Endothelial cell of umbilical vein (primary cell): ENCODE measurements around the gene BID. TPM values are rescaled to one million over a fixed set of nuclear protein-coding genes. Genes with fewer than 3 reads are reported as not detected.

Source experiments
- BruUV-seq: library from RNA; stranded (reverse); fragments of 400-500 nt; replicated peaks from 2 replicates; lab custom pipeline; 2021; lab: Mats Ljungman, UMichigan
- CTCF ChIA-PET: fragments of 300-600, 350-600 bp; sonication (Branson Sonifier 250); formaldehyde crosslinking; loops from one replicate; lab custom pipeline; 2021; ENCODE audit warnings: antibody characterized with exemption, inconsistent platforms; lab: Charles Lee
- POLR2A ChIA-PET: fragments of 300-600, 350-600 bp; sonication (Branson Sonifier 250); formaldehyde crosslinking; loops from one replicate; lab custom pipeline; 2021; ENCODE audit warnings: antibody characterized with exemption, inconsistent platforms; lab: Charles Lee
- DNase-seq: peaks from one replicate; pipeline ENCODE4 v3.0.0-alpha.2; 2011; ENCODE audit warnings: low read depth, low spot score
- FAIRE-seq: peaks from 2 replicates; lab custom pipeline; 2011; peaks lifted over from hg19 to GRCh38; lab: Jason Lieb, UNC
- H2AFZ ChIP-seq: 2 replicates; pipeline ENCODE4 v1.6.0; 2012; ENCODE audit warnings: low read depth, low read length, control low read depth, inconsistent platforms
- H3K27ac ChIP-seq: 2 replicates; pipeline ENCODE4 v1.5.1; 2011; ENCODE audit warnings: low read depth, mild to moderate bottlenecking, control low read depth, low read length, moderate library complexity; ENCODE audit not compliant: insufficient read depth
- H3K27me3 ChIP-seq, 2 experiments: 2 replicates each; pipeline versions ENCODE4 v1.6.0 to v1.6.1; 2011; ENCODE audit warnings: low read length in 2 of 2, mixed read lengths in 1 of 2; ENCODE audit not compliant: control insufficient read depth in 2 of 2, insufficient read depth in 2 of 2
- H3K36me3 ChIP-seq, 2 experiments: 2 replicates in 1 of 2; 3 replicates in 1 of 2; pipeline ENCODE4 v1.5.1; 2011; ENCODE audit warnings: low read length in 2 of 2, mild to moderate bottlenecking in 1 of 2, moderate library complexity in 1 of 2; ENCODE audit not compliant: control insufficient read depth in 2 of 2, insufficient read depth in 2 of 2; ENCODE audit errors: extremely low read depth in 1 of 2
- H3K4me1 ChIP-seq: 3 replicates; pipeline ENCODE4 v1.5.1; 2011; ENCODE audit warnings: mild to moderate bottlenecking, low read length; ENCODE audit not compliant: control insufficient read depth, insufficient read depth; ENCODE audit errors: extremely low read depth
- H3K4me2 ChIP-seq: 2 replicates; pipeline ENCODE4 v1.6.1; 2011; ENCODE audit warnings: low read length, control low read depth, mixed read lengths; ENCODE audit not compliant: insufficient read depth
- H3K4me3 ChIP-seq, 3 experiments: fragments of 200-600 bp in 1 of 3; sonication (generic), shearing (Covaris generic) in 1 of 3; replicated peaks in 1 of 3; 2 replicates each; pipeline ENCODE4 v1.5.1; 2011 to 2016; ENCODE audit warnings: control low read depth in 3 of 3, low read length in 3 of 3, mild to moderate bottlenecking in 2 of 3, inconsistent platforms in 1 of 3, low read depth in 1 of 3, moderate library complexity in 1 of 3; ENCODE audit not compliant: insufficient read depth in 1 of 3
- H3K79me2 ChIP-seq: 2 replicates; pipeline ENCODE4 v1.6.0; 2012; ENCODE audit warnings: low read length, inconsistent platforms; ENCODE audit not compliant: control insufficient read depth, insufficient read depth
- H3K9ac ChIP-seq: replicated peaks from 2 replicates; pipeline ENCODE3; 2011; ENCODE audit warnings: low read length, control low read depth; ENCODE audit not compliant: insufficient read depth; ENCODE audit errors: extremely low read depth
- H3K9me1 ChIP-seq: replicated peaks from 3 replicates; pipeline ENCODE4 v1.6.0; 2011; ENCODE audit warnings: mild to moderate bottlenecking, low read length; ENCODE audit not compliant: control insufficient read depth, insufficient read depth; ENCODE audit errors: extremely low read depth
- H3K9me3 ChIP-seq: replicated peaks from 2 replicates; pipeline ENCODE4 v1.5.1; 2012; ENCODE audit warnings: low read length, inconsistent platforms; ENCODE audit not compliant: control insufficient read depth, insufficient read depth
- H4K20me1 ChIP-seq: replicated peaks from 2 replicates; pipeline ENCODE3; 2011; ENCODE audit warnings: mild to moderate bottlenecking, low read length; ENCODE audit not compliant: control insufficient read depth, insufficient read depth; ENCODE audit errors: extremely low read depth
- FOS ChIP-seq: IDR thresholded peaks from 2 replicates; pipeline ENCODE4 v1.6.1; 2011; ENCODE audit warnings: mild to moderate bottlenecking, low read length, moderate library complexity, borderline replicate concordance; ENCODE audit not compliant: insufficient read depth
- JUN ChIP-seq: IDR thresholded peaks from 2 replicates; pipeline ENCODE4 v1.6.1; 2011; ENCODE audit warnings: borderline replicate concordance, low read depth; ENCODE audit not compliant: insufficient read length, insufficient read depth
- MYC ChIP-seq: IDR thresholded peaks from one replicate; pipeline ENCODE4 v1.6.1; 2011; ENCODE audit warnings: mild to moderate bottlenecking, low read depth, low read length
- dilution Hi-C: fragments of 300-500 bp; cut with MboI; formaldehyde crosslinking; loops from one replicate; pipeline ENCODE4 v1.15.0; 2019; ENCODE audit warnings: low sequenced_read_pairs; ENCODE audit not compliant: extremely low pct_ligation_motif_present
- intact Hi-C: fragments of 100-400 bp; cut with micrococcal nuclease; formaldehyde crosslinking; loops from one replicate; pipeline ENCODE4 v1.10.0; 2022
- polyA plus RNA-seq, 4 experiments: library from polyadenylated mRNA; depleted of rRNA in 3 of 4; stranded (reverse) in 3 of 4; unstranded in 1 of 4; fragments of >200 nt; gene quantifications; 2 replicates each; pipeline versions ENCODE4 v1.2.1 to v1.2.3, GENCODE V29; 2011 to 2012; ENCODE audit warnings: missing spikeins in 1 of 4
- total RNA-seq: library from RNA; stranded (reverse); gene quantifications from 2 replicates; pipeline ENCODE4 v1.2.3, GENCODE V29; 2021
- TF ChIP-seq, protein P1 (sequence below), 2 donors: IDR thresholded peaks; 1 replicate in 1 of 2; 2 replicates in 1 of 2; pipeline ENCODE4 v1.5.1; 2011; ENCODE audit warnings: low read length in 2 of 2, mild to moderate bottlenecking in 2 of 2, moderate library complexity in 2 of 2, control low read depth in 1 of 2, inconsistent platforms in 1 of 2, low read depth in 1 of 2; ENCODE audit not compliant: insufficient read depth in 1 of 2; ENCODE audit errors: extremely low read depth in 1 of 2

The BID gene
- total and polyA plus RNA-seq, 2 donors (not counting 3 experiments of a cell fraction or from before 2014, with no cell fraction given) = 39.0 to 119 TPM

DNA sequence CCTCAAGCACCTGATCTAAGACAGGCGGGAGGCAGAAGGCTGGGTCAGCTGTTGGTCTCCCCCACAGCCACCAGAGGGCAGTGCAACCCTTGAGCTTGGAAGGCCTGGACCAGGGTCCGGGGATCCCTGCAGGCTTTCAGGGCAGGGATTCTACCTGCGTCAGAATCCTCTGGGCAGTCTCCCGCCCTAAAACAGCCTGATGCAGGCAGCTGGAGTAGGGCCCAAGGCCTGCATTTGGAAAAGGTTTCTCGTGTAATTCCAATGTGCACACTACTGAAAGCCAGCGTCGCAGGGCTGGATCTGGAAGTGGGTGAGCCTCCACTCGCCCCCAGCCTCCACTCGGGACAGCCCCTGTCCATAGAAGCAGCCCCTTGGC, 31.8 kb downstream of the BID start:
- H3K9me3 ChIP-seq = no peaks in the 10 kb centered on the region
- FAIRE-seq (peak; percentile 71), DNase-seq (peak; percentile 49)
- no peaks in the 10 kb centered on the region for H4K20me1 ChIP-seq
- no peak overlapping the region for H3K4me3 ChIP-seq
- H3K36me3 ChIP-seq = peaks cover 0 to 4% of the 10 kb centered on the region in 2 experiments
- no peak overlapping the region for H3K27ac ChIP-seq
- no peaks in the 10 kb centered on the region for H3K4me1 ChIP-seq
- dilution Hi-C loops (no loop called here), intact Hi-C loops (loop anchor here (1.0 to 2.0 kb wide), 4 partner anchors 43 to 334 kb away; no protein-coding TSS in a partner anchor)
- no peak overlapping the region for H3K4me2 ChIP-seq
- H3K27me3 ChIP-seq = no peaks in the 10 kb centered on the region
- ChIA-PET POLR2A (interaction anchor here (1.0 kb wide), 1 partner anchor 334 kb away, joined by 3 read pairs; no protein-coding TSS in a partner anchor), CTCF (interaction anchor here (0.6 to 7.4 kb wide), 38 partner anchors 8 to 668 kb away, joined by 3 to 122 read pairs (median 4); partner anchors contain the start of genes BID and PEX26)
- no peak overlapping the region for H3K9ac ChIP-seq
- no peak overlapping the region for H2AFZ ChIP-seq
- no TSS peak for BruUV-seq
- no peaks in the 10 kb centered on the region for H3K79me2 ChIP-seq
- TF ChIP-seq, protein P1, sequence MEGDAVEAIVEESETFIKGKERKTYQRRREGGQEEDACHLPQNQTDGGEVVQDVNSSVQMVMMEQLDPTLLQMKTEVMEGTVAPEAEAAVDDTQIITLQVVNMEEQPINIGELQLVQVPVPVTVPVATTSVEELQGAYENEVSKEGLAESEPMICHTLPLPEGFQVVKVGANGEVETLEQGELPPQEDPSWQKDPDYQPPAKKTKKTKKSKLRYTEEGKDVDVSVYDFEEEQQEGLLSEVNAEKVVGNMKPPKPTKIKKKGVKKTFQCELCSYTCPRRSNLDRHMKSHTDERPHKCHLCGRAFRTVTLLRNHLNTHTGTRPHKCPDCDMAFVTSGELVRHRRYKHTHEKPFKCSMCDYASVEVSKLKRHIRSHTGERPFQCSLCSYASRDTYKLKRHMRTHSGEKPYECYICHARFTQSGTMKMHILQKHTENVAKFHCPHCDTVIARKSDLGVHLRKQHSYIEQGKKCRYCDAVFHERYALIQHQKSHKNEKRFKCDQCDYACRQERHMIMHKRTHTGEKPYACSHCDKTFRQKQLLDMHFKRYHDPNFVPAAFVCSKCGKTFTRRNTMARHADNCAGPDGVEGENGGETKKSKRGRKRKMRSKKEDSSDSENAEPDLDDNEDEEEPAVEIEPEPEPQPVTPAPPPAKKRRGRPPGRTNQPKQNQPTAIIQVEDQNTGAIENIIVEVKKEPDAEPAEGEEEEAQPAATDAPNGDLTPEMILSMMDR (IDR thresholded peaks at IDR 0.05; ENCODE audit: extremely low read depth in 1 of 2, insufficient read depth in 1 of 2, low read depth in 1 of 2, low read length in 2 of 2) = peak; percentile 66 to 88
- TF ChIP-seq FOS (no peak), JUN (no peak), MYC (no peak)
- no peaks in the 10 kb centered on the region for H3K9me1 ChIP-seq
